Uterus (tissue), 4 donors: ENCODE measurements around the gene RBM47. TPM values are rescaled to one million over a fixed set of nuclear protein-coding genes. Genes with fewer than 3 reads are reported as not detected.

Experiments used
- DNase-seq, 2 donors: peaks; one replicate each; pipeline ENCODE4 v3.0.0-alpha.2; 2019 to 2020
- H3K27ac ChIP-seq, 2 donors: fragments of 200-600 bp; sonication (generic); 1 replicate in 1 of 2; 2 replicates in 1 of 2; pipeline ENCODE4 v1.5.1; 2016 to 2018
- H3K27me3 ChIP-seq, 2 donors: fragments of 200-600 bp; sonication (generic); one replicate each; pipeline ENCODE4 v1.5.1; 2018 to 2019; ENCODE audit warnings: control low read depth in 1 of 2
- H3K36me3 ChIP-seq, 2 donors: fragments of 200-600 bp; sonication (generic); one replicate each; pipeline ENCODE4 v1.5.1; 2019; ENCODE audit warnings: control low read depth in 1 of 2
- H3K4me1 ChIP-seq, 2 donors: fragments of 200-600 bp; sonication (generic); one replicate each; pipeline ENCODE4 v1.5.1; 2018 to 2019; ENCODE audit warnings: control low read depth in 1 of 2
- H3K4me3 ChIP-seq, 2 donors: fragments of 200-600 bp; sonication (generic); 1 replicate in 1 of 2; 2 replicates in 1 of 2; pipeline ENCODE4 v1.5.1; 2018 to 2019; ENCODE audit warnings: mild to moderate bottlenecking in 1 of 2
- H3K9me3 ChIP-seq, 2 donors: fragments of 200-600 bp; sonication (generic); one replicate each; pipeline ENCODE4 v1.5.1; 2019; ENCODE audit warnings: control low read depth in 1 of 2
- POLR2A ChIP-seq, 2 donors: fragments of 450-650 bp; IDR thresholded peaks; one replicate each; pipeline ENCODE4 v1.6.1; 2016; ENCODE audit warnings: antibody characterized with exemption in 2 of 2, mild to moderate bottlenecking in 1 of 2, moderate library complexity in 1 of 2
- intact Hi-C: fragments of 100-400 bp; cut with DNase I; formaldehyde crosslinking; loops from one replicate; pipeline ENCODE4 v1.15.1; 2023; ENCODE audit warnings: low total_unique reads
- total RNA-seq, 4 donors: library from RNA; depleted of rRNA in 3 of 4; stranded (reverse); fragments of >200 nt in 3 of 4; gene quantifications; one replicate each; pipeline versions ENCODE4 v1.1.0 to v1.2.4, GENCODE V29; 2014 to 2023
- TF ChIP-seq, protein P1 (sequence below), 4 experiments: fragments of 200-600 bp in 2 of 4; fragments of 450-650 bp in 2 of 4; sonication (generic) in 2 of 4; IDR thresholded peaks; one replicate each; pipeline ENCODE4 v1.5.1; 2016 to 2019; ENCODE audit warnings: antibody characterized with exemption in 4 of 4, mild to moderate bottlenecking in 2 of 4, moderate library complexity in 1 of 4
- donor health status: DM: yes; HTN: yes; CAD: no.

RBM47 gene
- total RNA-seq, 4 donors from 2014 or later: 3.8 to 22.3 (median 6.8) TPM

- TF ChIP-seq, protein P1, sequence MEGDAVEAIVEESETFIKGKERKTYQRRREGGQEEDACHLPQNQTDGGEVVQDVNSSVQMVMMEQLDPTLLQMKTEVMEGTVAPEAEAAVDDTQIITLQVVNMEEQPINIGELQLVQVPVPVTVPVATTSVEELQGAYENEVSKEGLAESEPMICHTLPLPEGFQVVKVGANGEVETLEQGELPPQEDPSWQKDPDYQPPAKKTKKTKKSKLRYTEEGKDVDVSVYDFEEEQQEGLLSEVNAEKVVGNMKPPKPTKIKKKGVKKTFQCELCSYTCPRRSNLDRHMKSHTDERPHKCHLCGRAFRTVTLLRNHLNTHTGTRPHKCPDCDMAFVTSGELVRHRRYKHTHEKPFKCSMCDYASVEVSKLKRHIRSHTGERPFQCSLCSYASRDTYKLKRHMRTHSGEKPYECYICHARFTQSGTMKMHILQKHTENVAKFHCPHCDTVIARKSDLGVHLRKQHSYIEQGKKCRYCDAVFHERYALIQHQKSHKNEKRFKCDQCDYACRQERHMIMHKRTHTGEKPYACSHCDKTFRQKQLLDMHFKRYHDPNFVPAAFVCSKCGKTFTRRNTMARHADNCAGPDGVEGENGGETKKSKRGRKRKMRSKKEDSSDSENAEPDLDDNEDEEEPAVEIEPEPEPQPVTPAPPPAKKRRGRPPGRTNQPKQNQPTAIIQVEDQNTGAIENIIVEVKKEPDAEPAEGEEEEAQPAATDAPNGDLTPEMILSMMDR (IDR thresholded peaks at IDR 0.05): no peak
- no peak for TF ChIP-seq POLR2A (IDR thresholded peaks at IDR 0.05)
- DNase-seq: no peak
- H3K36me3 ChIP-seq: no peaks in the 10 kb centered on the region
- H3K4me1 ChIP-seq: no peaks in the 10 kb centered on the region
- intact Hi-C loops: no loop called here
- H3K27me3 ChIP-seq: no peaks in the 10 kb centered on the region
- H3K9me3 ChIP-seq: no peaks in the 10 kb centered on the region
- H3K4me3 ChIP-seq: no peak overlapping the region
- H3K27ac ChIP-seq: no peak overlapping the region
These were observed 35.1 kb downstream of the RBM47 start for GRCh38 chr4:40594261-40595178.

GRCh38 chr4:40592034-40592433, 37.6 kb downstream of the RBM47 start:
- no peak for DNase-seq
- H3K36me3 ChIP-seq: no peaks in the 10 kb centered on the region
- H3K4me1 ChIP-seq: no peaks in the 10 kb centered on the region
- H3K9me3 ChIP-seq: no peaks in the 10 kb centered on the region
- no peak overlapping the region for H3K4me3 ChIP-seq
- intact Hi-C loops: no loop called here
- TF ChIP-seq POLR2A (IDR thresholded peaks at IDR 0.05): no peak
- TF ChIP-seq, protein P1 (IDR thresholded peaks at IDR 0.05): no peak
- H3K27me3 ChIP-seq: no peaks in the 10 kb centered on the region
- no peak overlapping the region for H3K27ac ChIP-seq

DNA sequence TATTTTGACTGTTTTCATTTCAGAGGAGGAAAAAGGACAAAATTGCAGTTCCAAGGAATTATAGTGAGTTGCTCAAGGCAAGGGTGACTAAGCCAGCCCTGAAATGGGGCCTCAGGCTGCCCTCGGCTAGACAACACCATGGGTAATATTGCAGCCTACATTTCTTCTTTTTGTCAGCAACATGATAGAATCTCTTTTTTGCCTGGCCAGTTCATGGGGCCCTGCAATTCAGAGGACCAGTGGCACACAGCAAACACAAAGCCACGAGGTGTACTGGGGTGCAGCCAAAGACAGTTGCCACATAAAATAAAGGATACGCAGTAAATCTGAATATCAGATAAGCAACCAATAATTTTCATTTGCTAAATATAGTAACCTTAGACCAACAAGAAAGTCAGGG, 41.8 kb downstream of the RBM47 start:
- Histone ChIP-seq H3K4me1 (no peaks in the 10 kb centered on the region), H3K27ac (no peak overlapping the region), H3K27me3 (no peaks in the 10 kb centered on the region), H3K4me3 (no peak overlapping the region), H3K36me3 (no peaks in the 10 kb centered on the region), H3K9me3 (no peaks in the 10 kb centered on the region)
- TF ChIP-seq, protein P1 (IDR thresholded peaks at IDR 0.05): no peak
- TF ChIP-seq POLR2A (IDR thresholded peaks at IDR 0.05): no peak
- intact Hi-C loops: no loop called here
- no peak for DNase-seq

GRCh38 chr4:40587351-40587750, 42.3 kb downstream of the RBM47 start:
- H3K27ac ChIP-seq: no peak overlapping the region
- H3K4me1 ChIP-seq: no peaks in the 10 kb centered on the region
- H3K36me3 ChIP-seq: no peaks in the 10 kb centered on the region
- no peaks in the 10 kb centered on the region for H3K9me3 ChIP-seq
- DNase-seq: no peak
- TF ChIP-seq, protein P1 (IDR thresholded peaks at IDR 0.05): no peak
- no peak for TF ChIP-seq POLR2A (IDR thresholded peaks at IDR 0.05)
- H3K4me3 ChIP-seq: no peak overlapping the region
- no peaks in the 10 kb centered on the region for H3K27me3 ChIP-seq
- intact Hi-C loops: no loop called here

DNA sequence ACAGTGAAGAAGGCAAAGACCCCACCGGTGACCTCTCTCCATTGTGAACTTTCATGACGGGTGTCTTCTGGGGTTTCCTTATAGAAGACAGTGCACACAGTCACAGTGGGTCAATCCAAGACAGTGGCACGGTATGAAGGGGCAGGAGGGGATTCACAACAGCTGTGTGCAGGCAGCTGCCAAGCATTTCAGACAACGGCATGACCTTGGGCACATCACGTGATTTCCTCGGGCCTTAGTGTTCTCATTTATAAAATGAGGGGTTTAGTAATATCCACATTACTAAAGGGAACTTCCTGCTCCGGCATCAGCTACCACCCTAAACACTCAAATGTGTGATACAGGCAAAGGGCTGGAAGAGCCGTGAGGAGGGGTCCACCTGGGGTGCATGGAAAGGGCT, 42.9 kb downstream of the RBM47 start:
- Histone ChIP-seq H3K4me3 (no peak overlapping the region), H3K36me3 (no peaks in the 10 kb centered on the region), H3K27ac (no peak overlapping the region), H3K9me3 (no peaks in the 10 kb centered on the region), H3K4me1 (no peaks in the 10 kb centered on the region), H3K27me3 (no peaks in the 10 kb centered on the region)
- intact Hi-C loops: no loop called here
- no peak for DNase-seq
- TF ChIP-seq POLR2A (IDR thresholded peaks at IDR 0.05): no peak
- TF ChIP-seq, protein P1 (IDR thresholded peaks at IDR 0.05): no peak
